ENCODE results near the gene KIAA1755. TPM values are rescaled to one million over a fixed set of nuclear protein-coding genes. Genes with fewer than 3 reads are reported as not detected.
"Not testable (repeated sequence)": the region's sequence is repeated elsewhere in the genome, so short reads cannot be mapped to it uniquely, and the experiment has no call there.

KIAA1755 gene
- polyA plus RNA-seq, 1 donor from 2014 or later = not detected

DNA sequence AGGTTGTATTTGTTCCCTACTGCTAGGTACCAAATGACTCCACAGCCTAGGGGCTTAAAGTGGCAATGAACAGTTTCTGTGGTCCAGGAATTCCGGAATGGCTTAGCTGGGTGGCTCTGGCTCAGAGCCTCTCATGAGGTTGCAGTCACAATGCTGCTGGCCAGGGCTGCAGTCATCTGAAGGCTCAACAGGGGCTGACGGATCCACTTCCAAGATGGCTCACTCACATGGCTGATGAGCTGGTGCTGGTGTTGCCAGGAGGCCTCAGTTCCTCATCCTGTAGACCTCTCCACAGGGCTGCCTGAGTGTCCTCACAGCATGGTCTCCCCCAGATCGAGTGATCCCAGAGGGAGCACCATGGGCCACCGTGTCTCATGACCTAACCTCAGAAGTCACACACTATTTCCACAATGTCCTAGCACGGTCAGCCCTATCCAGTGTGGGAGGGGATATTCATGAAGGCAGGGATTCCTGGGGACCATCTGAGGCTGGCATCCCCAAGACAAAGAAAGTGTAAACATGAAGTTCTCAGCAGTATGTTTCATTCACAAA lies 24.4 kb upstream of the KIAA1755 start:
- Histone ChIP-seq H3K27ac (ENCODE audit: low read length) (no peak overlapping the region), H3K4me2 (ENCODE audit: low read length) (no peak overlapping the region), H3K79me2 (replicated peaks; ENCODE audit: insufficient read depth, low read length) (no peaks in the 10 kb centered on the region), H4K20me1 (ENCODE audit: insufficient read depth) (no peaks in the 10 kb centered on the region), H2AFZ (ENCODE audit: low read depth, low read length) (no peak overlapping the region), H3K9me3 (ENCODE audit: low read length) (no peaks in the 10 kb centered on the region), H3F3A (ENCODE audit: insufficient read depth, low read length, poor library complexity, severe bottlenecking) (no peaks in the 10 kb centered on the region), H3K9ac (ENCODE audit: low read length) (no peak overlapping the region), H3K36me3 (ENCODE audit: insufficient read depth, low read length) (no peaks in the 10 kb centered on the region), H3K9me2 (ENCODE audit: insufficient read depth, low read length) (no peaks in the 10 kb centered on the region), H3K27me3 (ENCODE audit: insufficient read depth, low read depth, low read length) (no peaks in the 10 kb centered on the region), H3K4me3 (ENCODE audit: low read length) (no peak overlapping the region)
- TF ChIP-seq RAD21 (conservative IDR thresholded peaks at IDR 0.05) (no peak), POLR2AphosphoS5 (IDR thresholded peaks at IDR 0.05) (no peak), EP300 (conservative IDR thresholded peaks at IDR 0.05; ENCODE audit: poor library complexity, severe bottlenecking) (no peak), TAF1 (IDR thresholded peaks at IDR 0.05; ENCODE audit: low read depth) (no peak), MXI1 (conservative IDR thresholded peaks at IDR 0.05; ENCODE audit: poor library complexity, severe bottlenecking) (no peak), SMC3 (conservative IDR thresholded peaks at IDR 0.05; ENCODE audit: poor library complexity) (no peak), EZH2 (IDR thresholded peaks at IDR 0.05; ENCODE audit: borderline replicate concordance, insufficient read depth, low read length, poor library complexity, severe bottlenecking) (no peak)
- TF ChIP-seq, protein P1, sequence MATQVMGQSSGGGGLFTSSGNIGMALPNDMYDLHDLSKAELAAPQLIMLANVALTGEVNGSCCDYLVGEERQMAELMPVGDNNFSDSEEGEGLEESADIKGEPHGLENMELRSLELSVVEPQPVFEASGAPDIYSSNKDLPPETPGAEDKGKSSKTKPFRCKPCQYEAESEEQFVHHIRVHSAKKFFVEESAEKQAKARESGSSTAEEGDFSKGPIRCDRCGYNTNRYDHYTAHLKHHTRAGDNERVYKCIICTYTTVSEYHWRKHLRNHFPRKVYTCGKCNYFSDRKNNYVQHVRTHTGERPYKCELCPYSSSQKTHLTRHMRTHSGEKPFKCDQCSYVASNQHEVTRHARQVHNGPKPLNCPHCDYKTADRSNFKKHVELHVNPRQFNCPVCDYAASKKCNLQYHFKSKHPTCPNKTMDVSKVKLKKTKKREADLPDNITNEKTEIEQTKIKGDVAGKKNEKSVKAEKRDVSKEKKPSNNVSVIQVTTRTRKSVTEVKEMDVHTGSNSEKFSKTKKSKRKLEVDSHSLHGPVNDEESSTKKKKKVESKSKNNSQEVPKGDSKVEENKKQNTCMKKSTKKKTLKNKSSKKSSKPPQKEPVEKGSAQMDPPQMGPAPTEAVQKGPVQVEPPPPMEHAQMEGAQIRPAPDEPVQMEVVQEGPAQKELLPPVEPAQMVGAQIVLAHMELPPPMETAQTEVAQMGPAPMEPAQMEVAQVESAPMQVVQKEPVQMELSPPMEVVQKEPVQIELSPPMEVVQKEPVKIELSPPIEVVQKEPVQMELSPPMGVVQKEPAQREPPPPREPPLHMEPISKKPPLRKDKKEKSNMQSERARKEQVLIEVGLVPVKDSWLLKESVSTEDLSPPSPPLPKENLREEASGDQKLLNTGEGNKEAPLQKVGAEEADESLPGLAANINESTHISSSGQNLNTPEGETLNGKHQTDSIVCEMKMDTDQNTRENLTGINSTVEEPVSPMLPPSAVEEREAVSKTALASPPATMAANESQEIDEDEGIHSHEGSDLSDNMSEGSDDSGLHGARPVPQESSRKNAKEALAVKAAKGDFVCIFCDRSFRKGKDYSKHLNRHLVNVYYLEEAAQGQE (IDR thresholded peaks at IDR 0.05; ENCODE audit: borderline replicate concordance) = no peak
- TF ChIP-seq, protein P2, sequence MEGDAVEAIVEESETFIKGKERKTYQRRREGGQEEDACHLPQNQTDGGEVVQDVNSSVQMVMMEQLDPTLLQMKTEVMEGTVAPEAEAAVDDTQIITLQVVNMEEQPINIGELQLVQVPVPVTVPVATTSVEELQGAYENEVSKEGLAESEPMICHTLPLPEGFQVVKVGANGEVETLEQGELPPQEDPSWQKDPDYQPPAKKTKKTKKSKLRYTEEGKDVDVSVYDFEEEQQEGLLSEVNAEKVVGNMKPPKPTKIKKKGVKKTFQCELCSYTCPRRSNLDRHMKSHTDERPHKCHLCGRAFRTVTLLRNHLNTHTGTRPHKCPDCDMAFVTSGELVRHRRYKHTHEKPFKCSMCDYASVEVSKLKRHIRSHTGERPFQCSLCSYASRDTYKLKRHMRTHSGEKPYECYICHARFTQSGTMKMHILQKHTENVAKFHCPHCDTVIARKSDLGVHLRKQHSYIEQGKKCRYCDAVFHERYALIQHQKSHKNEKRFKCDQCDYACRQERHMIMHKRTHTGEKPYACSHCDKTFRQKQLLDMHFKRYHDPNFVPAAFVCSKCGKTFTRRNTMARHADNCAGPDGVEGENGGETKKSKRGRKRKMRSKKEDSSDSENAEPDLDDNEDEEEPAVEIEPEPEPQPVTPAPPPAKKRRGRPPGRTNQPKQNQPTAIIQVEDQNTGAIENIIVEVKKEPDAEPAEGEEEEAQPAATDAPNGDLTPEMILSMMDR (IDR thresholded peaks at IDR 0.05; ENCODE audit: poor library complexity, severe bottlenecking) = no peak

GRCh38 chr20:38284066-38284650 lies 23.6 kb upstream of the KIAA1755 start:
- not testable (repeated sequence) for H3F3A ChIP-seq (ENCODE audit: insufficient read depth, low read length, poor library complexity, severe bottlenecking); H3K79me2 ChIP-seq (replicated peaks; ENCODE audit: insufficient read depth, low read length); H3K27ac ChIP-seq (ENCODE audit: low read length); H3K9me2 ChIP-seq (ENCODE audit: insufficient read depth, low read length); H3K27me3 ChIP-seq (ENCODE audit: insufficient read depth, low read depth, low read length); H4K20me1 ChIP-seq (ENCODE audit: insufficient read depth); H2AFZ ChIP-seq (ENCODE audit: low read depth, low read length); H3K9ac ChIP-seq (ENCODE audit: low read length); H3K9me3 ChIP-seq (ENCODE audit: low read length); H3K36me3 ChIP-seq (ENCODE audit: insufficient read depth, low read length); H3K4me2 ChIP-seq (ENCODE audit: low read length); H3K4me3 ChIP-seq (ENCODE audit: low read length)

Data from neural cell (in vitro differentiated cells).